NCI-H1694 treated with DMSO at 0.1 percent for 48 hours (cell line): ENCODE results near the gene PAPPA.
A peak's percentile ranks its signal among the peaks of the same experiment; 100 is the strongest.

Source experiments
- DNase-seq: peaks from one replicate; lab custom pipeline; 2025; lab: John Stamatoyannopoulos, UW

Gene PAPPA

GRCh38 chr9:116349684-116350083, 196.1 kb downstream of the PAPPA start:
- DNase-seq: no peak

DNA sequence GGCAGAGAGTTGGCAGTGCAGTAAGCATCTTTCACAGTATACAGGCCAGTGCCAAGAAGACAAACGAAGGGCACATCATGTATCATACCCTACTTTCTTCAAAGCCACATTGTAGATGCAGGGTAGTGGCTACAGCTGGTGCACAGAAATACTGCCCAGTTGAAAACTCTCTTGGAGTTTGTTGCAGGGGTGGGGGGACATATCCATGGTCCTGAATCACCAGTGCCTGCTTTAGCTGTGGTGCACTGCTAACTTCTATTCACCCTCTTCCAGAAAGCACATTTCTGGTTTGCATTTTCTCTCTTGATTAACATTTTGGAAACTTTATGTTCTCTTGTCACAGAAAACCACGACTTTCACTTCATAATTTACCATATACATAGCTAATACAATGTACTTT, 196.6 kb downstream of the PAPPA start:
- DNase-seq: no peak

DNA sequence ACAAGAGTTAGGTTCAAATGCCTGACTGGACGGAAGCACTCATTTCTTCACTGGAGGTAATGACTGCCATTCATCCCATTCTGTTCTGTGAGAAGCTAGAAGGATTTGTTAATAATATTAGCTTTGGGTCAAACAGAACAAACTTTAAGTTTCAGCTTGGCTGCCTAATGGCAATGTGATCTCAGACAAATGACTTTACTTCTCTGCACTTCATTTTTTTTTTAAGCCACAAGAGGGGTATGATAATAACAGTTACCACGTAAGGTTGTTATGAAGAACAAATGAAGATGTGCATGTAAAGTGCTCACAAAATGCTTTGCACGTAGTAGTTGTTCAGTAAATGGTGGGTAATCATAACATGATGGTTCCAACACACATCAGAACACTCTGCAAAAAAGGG, 199.4 kb downstream of the PAPPA start:
- no peak for DNase-seq

GRCh38 chr9:116355153-116355921, 201.7 kb downstream of the PAPPA start:
- DNase-seq: no peak

DNA sequence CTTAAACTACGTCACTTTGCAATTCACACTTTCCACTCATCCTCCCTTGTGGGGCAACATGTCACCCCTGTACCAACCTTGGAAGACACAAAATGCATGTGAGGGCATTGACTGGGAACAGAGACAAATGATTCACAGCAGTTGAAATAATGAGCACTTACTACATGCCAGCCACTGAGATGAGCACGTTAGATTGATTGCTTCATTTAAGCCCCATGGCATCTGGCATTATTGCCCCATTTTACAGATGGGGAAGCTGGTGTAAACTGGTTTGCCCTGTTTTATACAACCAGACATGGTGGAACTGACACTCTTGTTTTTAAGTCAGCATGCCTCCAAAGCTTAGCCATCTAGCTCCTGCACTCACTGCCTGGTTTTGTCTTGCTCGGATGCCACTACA, 204.7 kb downstream of the PAPPA start:
- DNase-seq: no peak

DNA sequence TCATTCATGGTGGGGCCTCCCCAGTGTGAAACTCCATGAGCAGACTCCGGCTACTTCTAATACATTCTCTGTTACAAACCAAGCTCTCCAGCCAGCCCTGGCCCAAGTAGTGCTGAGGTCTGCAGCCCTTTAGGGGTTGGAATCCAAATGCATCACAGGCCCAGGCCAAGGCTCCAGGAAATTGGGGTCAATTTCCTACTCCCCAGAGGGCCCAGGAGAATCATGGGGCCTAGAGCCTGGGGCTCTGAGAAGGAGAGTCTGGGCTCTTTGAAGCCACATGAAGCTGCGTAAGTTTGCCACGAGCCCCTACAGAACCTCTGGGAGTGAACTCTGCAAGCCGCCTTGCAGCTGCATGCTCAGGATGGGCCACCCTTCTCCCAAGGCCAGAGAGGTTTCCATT, 206.4 kb downstream of the PAPPA start:
- no peak for DNase-seq

- DNase-seq: no peak
Measured at GRCh38 chr9:116360989-116361388, 207.4 kb downstream of the PAPPA start.

DNA sequence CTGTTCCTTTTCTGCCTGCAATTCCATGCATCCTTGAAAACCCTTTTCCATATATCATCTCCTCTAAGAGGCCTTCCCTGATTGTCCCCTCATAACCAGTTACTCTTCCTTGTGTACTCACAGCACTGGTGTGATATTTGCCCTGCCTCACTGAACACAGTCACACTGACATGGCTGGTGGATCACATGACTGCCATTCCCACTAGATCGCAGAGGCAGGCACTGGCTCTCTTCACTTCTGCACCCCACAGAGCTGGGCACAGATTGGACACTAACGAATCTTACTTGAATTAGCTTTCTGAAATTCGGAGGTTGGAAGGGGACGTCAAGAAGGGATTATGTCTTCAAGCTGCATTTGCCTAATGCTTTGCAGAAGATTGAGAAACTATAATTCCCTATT, 208.0 kb downstream of the PAPPA start:
- no peak for DNase-seq

GRCh38 chr9:116362493-116362892, 208.9 kb downstream of the PAPPA start:
- DNase-seq: no peak

GRCh38 chr9:116365056-116365471, 211.5 kb downstream of the PAPPA start:
- DNase-seq: peak; percentile 54

DNA sequence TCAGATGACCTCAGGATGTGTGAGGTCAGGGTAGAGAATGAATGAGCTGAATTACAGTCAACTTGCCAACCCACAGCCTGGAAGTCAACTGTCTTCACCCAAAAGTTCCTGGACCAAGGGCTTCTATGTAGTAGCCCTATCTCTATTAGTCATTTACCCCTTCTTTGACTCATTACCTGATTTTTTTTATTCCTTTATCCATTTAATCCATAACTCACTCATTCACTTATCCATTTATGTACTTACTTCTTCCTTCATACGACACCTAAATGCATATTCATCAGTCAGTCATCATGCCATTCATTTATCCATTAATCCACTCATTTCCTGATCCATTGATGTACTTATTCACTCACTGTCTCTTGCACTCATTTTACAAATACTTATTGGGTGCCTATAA, 212.7 kb downstream of the PAPPA start:
- DNase-seq: no peak

- no peak for DNase-seq
Measured at GRCh38 chr9:116368680-116369079, 215.1 kb downstream of the PAPPA start.

DNA sequence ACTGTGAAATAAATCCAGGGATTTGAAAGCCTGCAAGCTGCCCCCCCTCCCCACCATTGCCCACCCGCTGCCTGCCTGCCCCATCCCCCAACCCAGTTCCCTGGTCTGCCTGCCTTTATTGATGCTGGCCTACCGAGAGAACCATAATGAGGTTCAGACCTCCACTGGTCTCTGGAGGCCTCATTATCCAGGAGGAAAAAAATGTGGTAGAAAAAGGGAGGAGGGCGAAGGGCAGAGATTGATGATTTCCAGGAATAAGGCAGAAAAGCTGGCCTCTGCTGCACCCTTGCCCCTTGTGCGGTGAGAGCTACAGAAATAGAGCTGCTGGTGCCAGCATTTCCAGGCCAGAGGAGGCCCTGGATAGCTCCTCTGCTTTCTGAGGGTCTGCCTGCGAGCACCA, 216.1 kb downstream of the PAPPA start:
- no peak for DNase-seq

- DNase-seq: no peak
Measured at GRCh38 chr9:116370556-116370955, 217.0 kb downstream of the PAPPA start.

DNA sequence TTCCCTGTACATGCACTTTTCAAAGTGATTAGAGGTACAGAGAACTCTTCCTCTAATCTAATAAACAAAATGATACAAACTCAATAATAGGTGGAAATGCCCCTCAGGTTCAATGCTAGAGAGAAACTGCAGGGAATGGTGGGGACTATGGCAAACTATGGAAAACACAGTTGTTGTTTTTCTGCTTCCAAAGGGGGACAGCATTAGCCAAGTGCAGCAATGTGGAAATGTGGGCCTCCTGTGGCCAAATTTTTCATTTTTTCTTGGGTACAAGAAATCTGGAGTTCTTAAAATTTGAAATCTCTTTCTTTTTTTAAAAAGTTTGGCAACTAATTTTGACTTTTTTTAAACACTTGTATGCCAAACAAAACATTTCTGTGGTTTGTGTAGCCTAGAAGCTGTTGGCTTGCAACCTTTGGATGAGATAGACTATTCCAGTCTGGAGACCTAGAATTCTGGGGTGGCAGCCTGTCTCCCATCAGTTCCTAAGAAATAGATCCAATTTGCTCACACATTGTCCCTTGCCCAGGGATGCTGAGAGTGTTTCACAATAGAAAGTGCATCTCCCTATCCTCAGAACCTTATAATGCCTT, 218.6 kb downstream of the PAPPA start:
- DNase-seq: no peak

- no peak for DNase-seq
Measured at GRCh38 chr9:116372786-116373185, 219.2 kb downstream of the PAPPA start.

- DNase-seq: no peak
Measured at GRCh38 chr9:116377179-116377798, 223.7 kb downstream of the PAPPA start.

- DNase-seq: no peak
Measured at GRCh38 chr9:116378873-116379272, 225.3 kb downstream of the PAPPA start.

DNA sequence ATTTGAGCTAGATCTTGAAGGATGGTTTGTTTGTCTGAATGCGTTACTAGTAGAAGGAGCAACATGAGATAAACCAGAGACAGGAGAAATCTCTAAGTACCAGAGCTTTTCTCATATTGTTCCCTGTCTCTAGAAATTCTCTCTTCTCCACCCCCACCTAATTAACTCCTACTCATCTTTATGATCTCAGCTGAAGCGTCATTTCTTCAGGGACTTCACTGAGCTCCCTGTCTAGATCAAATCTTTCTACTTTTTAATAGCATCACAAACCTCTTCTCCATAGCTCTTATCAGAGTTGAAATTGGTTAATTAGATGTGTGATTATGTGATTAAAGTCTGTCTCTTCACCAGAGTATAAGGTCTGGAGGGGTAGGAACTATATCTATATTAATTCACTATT, 226.2 kb downstream of the PAPPA start:
- DNase-seq: no peak

GRCh38 chr9:116380496-116380995, 227.0 kb downstream of the PAPPA start:
- DNase-seq: no peak

DNA sequence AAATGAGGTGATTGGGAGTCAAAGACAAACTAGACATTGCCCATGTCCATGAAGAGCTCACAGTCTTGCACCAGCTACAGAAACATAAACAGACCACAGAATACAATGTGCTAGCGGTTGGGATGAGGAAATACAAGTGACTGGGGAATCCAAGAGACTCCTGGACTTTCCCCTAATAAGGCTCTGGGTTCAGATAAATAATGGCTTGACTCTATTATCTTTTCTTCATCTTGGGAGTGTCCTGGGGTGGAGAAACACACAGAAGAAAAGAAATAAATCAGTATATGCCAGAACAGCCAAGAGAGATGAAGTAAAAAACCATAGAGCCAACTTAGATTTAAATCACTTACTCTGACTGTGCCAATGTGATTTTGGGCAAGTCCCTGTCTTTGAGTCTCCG, 227.8 kb downstream of the PAPPA start:
- DNase-seq: no peak

DNA sequence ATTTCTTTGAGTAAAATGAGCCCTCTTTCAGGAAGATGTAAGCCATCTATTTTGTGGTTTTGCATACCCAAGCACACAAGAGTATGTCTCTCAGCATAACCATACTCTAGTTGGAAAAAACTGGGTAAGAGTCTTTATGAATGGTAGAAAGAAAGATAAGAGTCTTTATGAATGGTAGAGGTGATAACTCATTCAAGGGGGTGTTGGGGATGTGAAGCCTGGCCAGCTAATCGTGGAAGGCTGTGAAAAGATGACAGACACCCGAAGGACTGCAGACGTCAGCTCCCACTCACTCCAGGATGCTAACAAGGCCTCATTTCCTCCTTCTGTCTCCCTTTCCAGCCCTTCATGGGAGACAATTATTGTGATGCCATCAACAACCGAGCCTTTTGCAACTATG, 228.5 kb downstream of the PAPPA start:
- no peak for DNase-seq

DNA sequence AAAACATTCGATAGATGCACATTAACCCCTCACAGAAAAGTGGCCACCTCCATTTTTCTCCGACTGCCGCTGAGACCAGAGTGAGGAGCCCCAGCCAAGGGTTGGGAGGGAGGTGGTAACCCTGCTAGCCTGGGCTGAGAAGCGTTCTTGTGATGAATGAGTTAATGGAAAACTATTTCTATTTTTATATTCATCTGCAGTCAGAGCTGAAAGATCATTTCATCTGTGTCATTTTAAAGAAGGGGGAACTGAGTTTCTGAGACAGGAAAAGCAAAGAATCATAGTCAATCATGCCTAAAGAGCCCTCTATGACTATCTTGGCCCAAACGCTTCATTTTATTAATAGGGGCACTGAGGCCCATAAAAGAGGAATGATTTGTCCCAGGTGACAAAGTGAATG, 229.5 kb downstream of the PAPPA start:
- DNase-seq: no peak
